ENCODE data around the gene LSM7. TPM values are rescaled to one million over a fixed set of nuclear protein-coding genes. Genes with fewer than 3 reads are reported as not detected.

The LSM7 gene
- total RNA-seq, 4 donors from 2014 or later: 51.8 to 186 (median 142) TPM

DNA sequence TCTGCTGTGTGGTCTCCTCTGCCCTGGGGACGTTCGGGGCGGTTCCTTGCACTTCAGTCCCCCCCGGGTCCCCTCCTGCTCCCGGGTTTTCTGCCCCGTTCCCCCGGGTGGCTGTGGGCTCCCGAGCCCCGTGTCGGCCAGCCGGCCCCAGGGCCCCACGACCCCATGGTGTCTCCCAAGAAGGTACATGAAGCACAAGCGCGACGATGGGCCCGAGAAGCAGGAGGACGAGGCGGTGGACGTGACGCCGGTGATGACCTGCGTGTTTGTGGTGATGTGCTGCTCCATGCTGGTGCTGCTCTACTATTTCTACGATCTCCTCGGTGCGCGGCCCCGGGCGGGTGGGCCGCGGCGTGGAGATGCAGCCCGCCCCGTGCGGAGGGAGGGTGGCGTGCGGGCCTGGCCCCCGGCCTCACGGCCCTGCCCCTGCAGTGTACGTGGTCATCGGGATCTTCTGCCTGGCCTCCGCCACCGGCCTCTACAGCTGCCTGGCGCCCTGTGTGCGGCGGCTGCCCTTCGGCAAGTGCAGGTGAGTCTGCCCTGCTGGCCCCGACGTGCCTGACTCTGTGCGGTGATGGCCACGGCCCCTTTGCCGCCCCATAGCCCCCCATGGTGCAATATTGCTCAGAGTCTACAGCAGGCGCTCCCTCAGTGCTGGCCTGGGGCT, 11.4 kb upstream of the LSM7 start:
- no peaks in the 10 kb centered on the region for H3K27me3 ChIP-seq
- H3K4me3 ChIP-seq: no peak overlapping the region
- H3K27ac ChIP-seq: no peak overlapping the region
- intact Hi-C loops (cut with DNase I; ENCODE audit: low total_unique reads): no loop called here
- H3K9me3 ChIP-seq: no peaks in the 10 kb centered on the region
- no peak for DNase-seq
- TF ChIP-seq, protein P1, sequence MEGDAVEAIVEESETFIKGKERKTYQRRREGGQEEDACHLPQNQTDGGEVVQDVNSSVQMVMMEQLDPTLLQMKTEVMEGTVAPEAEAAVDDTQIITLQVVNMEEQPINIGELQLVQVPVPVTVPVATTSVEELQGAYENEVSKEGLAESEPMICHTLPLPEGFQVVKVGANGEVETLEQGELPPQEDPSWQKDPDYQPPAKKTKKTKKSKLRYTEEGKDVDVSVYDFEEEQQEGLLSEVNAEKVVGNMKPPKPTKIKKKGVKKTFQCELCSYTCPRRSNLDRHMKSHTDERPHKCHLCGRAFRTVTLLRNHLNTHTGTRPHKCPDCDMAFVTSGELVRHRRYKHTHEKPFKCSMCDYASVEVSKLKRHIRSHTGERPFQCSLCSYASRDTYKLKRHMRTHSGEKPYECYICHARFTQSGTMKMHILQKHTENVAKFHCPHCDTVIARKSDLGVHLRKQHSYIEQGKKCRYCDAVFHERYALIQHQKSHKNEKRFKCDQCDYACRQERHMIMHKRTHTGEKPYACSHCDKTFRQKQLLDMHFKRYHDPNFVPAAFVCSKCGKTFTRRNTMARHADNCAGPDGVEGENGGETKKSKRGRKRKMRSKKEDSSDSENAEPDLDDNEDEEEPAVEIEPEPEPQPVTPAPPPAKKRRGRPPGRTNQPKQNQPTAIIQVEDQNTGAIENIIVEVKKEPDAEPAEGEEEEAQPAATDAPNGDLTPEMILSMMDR (IDR thresholded peaks at IDR 0.05): no peak
- TF ChIP-seq POLR2A (IDR thresholded peaks at IDR 0.05): no peak
- no peaks in the 10 kb centered on the region for H3K36me3 ChIP-seq
- no peaks in the 10 kb centered on the region for H3K4me1 ChIP-seq

DNA sequence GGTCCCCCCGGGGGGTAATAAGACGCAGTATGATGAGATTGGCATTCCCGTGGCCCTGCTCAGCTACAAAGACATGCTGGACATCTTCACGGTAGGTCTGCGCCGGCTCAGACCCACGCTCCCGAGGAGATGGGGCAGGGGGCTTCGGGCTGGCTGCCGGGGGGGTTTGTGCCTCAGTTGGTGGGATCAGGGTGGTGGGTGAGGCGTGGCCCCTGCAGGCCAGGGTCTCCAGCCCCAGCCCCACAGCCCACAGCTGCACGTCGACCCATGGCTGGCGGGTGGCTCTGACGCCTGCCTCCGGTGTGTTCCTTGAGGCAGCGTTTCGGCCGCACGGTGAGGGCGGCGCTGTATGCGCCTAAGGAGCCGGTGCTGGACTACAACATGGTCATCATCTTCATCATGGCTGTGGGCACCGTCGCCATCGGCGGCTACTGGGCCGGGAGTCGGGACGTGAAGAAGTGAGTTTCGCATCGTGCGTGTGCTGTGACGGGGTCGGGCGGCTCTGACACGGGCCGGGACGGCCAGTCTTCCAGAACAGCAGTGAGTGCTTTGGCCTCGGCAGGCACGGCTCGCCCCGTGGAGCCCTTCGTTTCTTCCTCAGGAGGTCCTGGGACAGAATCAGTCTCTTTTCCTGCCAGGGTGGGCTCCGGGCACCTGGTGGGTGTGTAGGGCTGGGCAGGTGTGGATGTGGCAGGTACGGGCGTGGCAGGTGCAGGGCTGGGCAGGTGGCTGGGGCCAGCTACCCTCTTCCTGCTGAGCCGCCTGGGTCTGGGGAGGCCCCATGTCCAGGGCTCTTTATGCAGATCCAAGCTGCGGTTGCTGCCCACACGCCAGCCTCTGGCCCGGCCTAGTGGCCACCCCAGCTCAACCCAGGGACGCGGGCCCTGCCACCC, 10.6 kb upstream of the LSM7 start:
- no peak for DNase-seq
- intact Hi-C loops (cut with DNase I; ENCODE audit: low total_unique reads): no loop called here

DNA sequence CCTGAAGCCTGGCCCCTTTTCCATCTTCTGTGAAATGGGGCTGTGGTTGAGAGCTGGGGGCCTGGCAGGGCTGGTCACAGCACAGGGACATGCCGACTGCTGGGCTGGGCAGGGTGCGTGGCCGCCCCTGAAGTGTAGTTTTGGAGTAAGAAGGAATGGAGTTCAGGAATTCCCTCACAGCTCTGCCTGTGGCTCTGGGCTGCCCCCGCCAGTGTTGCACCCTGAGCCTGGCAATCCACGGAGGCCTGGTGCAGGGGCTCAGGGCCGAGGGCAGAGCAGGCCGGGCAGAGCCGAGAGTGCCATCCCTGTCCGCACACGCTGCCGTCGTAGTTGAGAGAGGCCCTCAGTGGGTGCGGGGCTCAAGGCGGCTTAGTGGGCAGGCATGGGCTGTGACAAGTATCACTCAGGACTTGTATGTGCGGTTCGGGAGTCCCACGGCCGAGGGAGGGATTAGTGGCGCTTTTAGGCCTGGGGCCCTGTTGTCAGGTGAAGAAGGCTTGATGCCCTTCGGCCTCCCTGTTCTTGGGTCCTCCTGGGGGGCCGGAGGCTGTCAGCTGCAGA, 9.7 kb upstream of the LSM7 start:
- DNase-seq: no peak
- no peaks in the 10 kb centered on the region for H3K9me3 ChIP-seq
- H3K27me3 ChIP-seq: no peaks in the 10 kb centered on the region
- intact Hi-C loops (cut with DNase I; ENCODE audit: low total_unique reads): no loop called here
- H3K4me3 ChIP-seq: no peak overlapping the region
- TF ChIP-seq, protein P1 (IDR thresholded peaks at IDR 0.05): no peak
- TF ChIP-seq POLR2A (IDR thresholded peaks at IDR 0.05): no peak
- no peaks in the 10 kb centered on the region for H3K4me1 ChIP-seq
- H3K27ac ChIP-seq: no peak overlapping the region
- H3K36me3 ChIP-seq: no peaks in the 10 kb centered on the region

More for the DNA sequence above, 10.6 kb upstream of the LSM7 start:
- Histone ChIP-seq H3K4me3 (no peak overlapping the region), H3K9me3 (no peaks in the 10 kb centered on the region), H3K4me1 (no peaks in the 10 kb centered on the region), H3K27ac (no peak overlapping the region), H3K36me3 (no peaks in the 10 kb centered on the region), H3K27me3 (no peaks in the 10 kb centered on the region)
- no peak for TF ChIP-seq POLR2A (IDR thresholded peaks at IDR 0.05)
- TF ChIP-seq, protein P1 (IDR thresholded peaks at IDR 0.05): no peak

DNA sequence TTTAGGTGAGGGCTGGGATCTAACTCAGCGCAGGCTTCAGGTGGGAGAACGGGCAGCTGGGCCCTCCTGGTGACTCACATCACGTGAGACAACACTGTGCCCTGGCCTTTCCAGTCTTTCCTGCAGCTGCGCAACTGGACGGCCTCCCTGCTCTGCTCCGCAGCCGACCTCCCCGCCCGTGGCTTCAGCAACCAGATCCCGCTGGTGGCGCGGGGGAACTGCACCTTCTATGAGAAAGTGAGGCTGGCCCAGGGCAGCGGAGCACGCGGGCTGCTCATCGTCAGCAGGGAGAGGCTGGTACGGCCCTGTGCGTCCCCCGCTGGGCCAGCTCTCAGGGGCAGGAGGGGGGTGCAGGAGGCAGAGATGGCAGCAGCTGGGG, 8.9 kb upstream of the LSM7 start:
- no peaks in the 10 kb centered on the region for H3K9me3 ChIP-seq
- peaks cover 0 to 4% of the 10 kb centered on the region in 2 donors for H3K4me1 ChIP-seq
- H3K4me3 ChIP-seq: no peak overlapping the region
- H3K27ac ChIP-seq: peak overlapping the region in 1 of 2 donors; percentile 42
- H3K36me3 ChIP-seq: no peaks in the 10 kb centered on the region
- peak; percentile 41 to 64 for DNase-seq
- no peak for TF ChIP-seq POLR2A (IDR thresholded peaks at IDR 0.05)
- TF ChIP-seq, protein P1 (IDR thresholded peaks at IDR 0.05): peak in 2 of 4 experiments; percentile 28 to 29
- no peaks in the 10 kb centered on the region for H3K27me3 ChIP-seq
- intact Hi-C loops (cut with DNase I; ENCODE audit: low total_unique reads): no loop called here

Measured in uterus (tissue), 4 donors.